GM21786 (cell line): Measurements from ENCODE around the gene FAM50B.
"Not testable (repeated sequence)": the region's sequence is repeated elsewhere in the genome, so short reads cannot be mapped to it uniquely, and the experiment has no call there.

Experiments used
- ATAC-seq: cut with Tn5 transposase; IDR thresholded peaks from one replicate; pipeline ENCODE4 v1.9.1; 2021; ENCODE audit not compliant: unreplicated experiment

FAM50B gene

DNA sequence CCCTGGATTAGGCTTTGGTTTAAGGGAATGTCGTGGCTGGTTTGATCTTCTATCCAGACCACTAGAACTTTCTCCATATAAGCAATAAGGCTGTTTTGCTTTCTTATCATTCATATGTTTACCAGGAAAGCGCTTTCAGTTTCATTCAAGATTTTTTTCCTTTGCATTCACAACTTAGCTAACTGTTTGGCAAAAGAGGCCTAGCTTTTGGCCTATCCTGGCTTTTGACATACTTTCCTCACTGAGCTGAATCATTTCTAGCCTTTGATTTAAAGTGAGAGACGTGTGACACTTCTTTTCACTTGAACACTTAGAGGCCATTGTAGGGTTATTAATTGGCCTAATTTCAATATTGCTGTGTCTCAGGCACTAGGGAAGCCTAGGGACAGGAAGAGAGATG, 1.7 kb upstream of the FAM50B start:
- ATAC-seq: no peak

GRCh38 chr6:3848380-3848779, 793 bp upstream of the FAM50B start:
- ATAC-seq: no peak

DNA sequence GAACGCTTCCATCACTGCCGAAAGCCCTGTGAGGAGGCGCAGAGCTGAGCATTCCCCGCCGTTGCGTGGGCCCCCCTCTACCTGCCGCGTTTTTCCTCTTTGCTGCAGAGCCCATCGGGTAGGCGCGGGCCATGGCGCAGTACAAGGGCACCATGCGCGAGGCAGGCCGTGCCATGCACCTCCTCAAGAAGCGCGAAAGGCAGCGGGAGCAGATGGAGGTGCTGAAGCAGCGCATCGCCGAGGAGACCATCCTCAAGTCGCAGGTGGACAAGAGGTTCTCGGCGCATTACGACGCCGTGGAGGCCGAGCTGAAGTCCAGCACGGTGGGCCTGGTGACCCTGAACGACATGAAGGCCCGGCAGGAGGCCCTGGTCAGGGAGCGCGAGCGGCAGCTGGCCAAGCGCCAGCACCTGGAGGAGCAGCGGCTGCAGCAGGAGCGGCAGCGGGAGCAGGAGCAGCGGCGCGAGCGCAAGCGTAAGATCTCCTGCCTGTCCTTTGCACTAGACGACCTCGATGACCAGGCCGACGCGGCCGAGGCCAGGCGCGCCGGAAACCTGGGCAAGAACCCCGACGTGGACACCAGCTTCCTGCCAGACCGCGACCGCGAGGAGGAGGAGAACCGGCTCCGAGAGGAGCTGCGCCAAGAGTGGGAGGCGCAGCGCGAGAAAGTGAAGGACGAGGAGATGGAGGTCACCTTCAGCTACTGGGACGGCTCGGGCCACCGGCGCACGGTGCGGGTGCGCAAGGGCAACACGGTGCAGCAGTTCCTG, 693 bp downstream of the FAM50B start:
- ATAC-seq: no peak

DNA sequence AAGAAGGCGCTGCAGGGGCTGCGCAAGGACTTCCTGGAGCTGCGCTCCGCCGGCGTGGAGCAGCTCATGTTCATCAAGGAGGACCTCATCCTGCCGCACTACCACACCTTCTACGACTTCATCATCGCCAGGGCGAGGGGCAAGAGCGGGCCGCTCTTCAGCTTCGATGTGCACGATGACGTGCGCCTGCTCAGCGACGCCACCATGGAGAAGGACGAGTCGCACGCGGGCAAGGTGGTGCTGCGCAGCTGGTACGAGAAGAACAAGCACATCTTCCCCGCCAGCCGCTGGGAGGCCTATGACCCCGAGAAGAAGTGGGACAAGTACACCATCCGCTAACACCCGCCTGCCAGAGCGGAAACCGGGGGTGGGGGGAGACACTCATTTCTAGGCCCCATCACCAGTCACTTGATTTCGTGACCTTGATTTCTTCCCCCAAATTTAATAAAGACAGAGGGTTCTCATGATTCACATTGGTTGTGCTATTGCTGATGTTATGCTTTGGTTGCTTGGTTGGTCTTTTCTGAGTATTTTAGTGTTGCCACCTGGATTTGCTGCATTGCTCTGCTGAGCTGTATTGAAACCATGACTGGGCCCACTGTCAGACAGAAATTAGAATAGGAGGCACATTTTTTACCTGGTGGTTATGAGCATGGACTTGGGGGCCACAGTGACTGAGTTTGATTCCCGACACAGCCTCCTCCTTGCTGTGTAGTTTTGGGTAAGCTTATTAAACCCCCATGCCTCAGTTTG, 1.5 kb downstream of the FAM50B start:
- no peak for ATAC-seq

- ATAC-seq: no peak
These were observed 2.7 kb downstream of the FAM50B start for GRCh38 chr6:3851839-3852238.

GRCh38 chr6:3852391-3852790, 3.2 kb downstream of the FAM50B start:
- ATAC-seq: no peak

GRCh38 chr6:3855866-3856265, 6.7 kb downstream of the FAM50B start:
- no peak for ATAC-seq

DNA sequence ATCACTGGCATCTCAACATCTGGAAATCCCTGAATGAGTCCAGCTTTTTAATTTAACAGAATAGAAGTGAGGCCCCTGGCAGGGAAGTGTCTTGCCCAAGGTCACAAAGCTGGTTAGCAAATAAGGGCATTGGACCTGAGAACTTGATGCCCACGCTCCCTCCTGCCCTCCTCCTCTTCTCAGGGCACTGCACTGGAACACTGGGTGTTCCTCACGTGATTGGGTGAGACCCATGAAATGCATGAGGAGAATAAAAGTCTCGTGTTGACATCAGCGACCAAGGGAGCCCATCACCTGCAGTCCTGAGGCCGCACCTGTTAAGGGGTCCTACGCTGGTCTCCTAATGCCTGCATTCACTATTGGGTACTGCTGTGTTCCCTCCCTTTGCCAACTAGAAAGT, 7.4 kb downstream of the FAM50B start:
- no peak for ATAC-seq

DNA sequence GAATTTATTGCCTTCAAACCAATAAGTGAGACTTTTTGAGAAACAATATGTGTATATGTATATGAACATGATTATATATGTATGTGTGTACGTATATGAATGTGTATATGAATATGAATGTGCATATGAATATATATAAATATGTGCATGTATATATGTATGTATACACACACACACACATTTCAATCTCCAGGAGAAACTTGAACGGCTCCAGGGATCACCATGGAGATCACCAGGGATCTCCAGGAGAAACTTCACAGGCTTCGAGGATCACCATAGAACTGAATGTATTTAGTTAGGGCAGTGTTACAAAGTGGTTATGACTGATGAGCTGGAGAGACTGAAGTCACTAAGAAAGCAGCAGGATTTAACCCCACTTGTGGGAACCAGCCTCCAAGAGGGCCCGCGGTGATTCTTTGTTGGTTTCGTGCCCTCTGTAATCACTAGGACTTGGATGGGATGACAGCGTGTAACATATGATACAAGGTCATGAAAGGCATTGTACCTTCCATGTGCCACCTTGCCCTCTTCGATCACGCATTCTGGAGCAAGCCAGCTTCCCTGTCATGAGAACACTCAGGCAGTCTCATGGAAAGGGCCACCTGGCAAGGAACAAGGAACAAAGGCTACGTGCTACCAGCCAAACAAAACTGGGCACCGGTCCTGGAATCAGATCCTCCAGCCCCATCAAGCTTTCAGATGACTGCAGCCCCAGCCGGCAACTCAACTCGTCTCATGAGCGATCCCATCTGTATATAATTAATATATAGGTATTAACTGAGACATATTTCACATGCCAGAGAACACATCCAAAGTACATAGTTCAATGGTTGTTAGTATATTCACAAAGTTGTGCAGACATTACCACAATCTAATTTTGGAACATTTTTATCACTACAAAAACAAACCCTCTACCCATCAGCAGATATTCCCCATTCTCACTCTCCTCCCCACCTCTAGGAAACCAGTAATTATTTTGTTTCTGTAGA, 8.6 kb downstream of the FAM50B start:
- ATAC-seq: no peak

GRCh38 chr6:3859878-3860552, 10.8 kb downstream of the FAM50B start:
- no peak for ATAC-seq

DNA sequence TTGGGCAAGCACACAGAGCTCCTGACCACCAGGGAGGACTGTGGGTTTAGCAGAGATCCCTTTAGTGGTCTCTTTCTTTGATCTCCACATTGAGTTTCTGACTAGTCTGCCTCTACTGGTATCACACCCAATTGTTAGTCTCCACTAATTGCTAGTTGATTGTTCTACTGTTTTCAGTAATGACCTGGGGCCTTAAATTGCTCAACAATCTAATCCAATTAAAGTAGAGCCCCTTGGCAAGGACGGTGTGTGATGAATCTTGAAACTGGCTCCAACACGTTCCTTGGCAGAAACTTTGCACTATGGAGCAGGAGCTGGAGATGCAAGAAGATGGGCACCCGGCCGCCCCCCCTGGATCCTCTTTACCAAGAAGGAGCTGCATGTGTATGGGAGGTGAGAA, 12.3 kb downstream of the FAM50B start:
- ATAC-seq: no peak

GRCh38 chr6:3862038-3862437, 12.9 kb downstream of the FAM50B start:
- no peak for ATAC-seq

- not testable (repeated sequence) for ATAC-seq
These were observed 14.1 kb downstream of the FAM50B start for GRCh38 chr6:3863322-3863721.

GRCh38 chr6:3865463-3865862, 16.3 kb downstream of the FAM50B start:
- no peak for ATAC-seq

DNA sequence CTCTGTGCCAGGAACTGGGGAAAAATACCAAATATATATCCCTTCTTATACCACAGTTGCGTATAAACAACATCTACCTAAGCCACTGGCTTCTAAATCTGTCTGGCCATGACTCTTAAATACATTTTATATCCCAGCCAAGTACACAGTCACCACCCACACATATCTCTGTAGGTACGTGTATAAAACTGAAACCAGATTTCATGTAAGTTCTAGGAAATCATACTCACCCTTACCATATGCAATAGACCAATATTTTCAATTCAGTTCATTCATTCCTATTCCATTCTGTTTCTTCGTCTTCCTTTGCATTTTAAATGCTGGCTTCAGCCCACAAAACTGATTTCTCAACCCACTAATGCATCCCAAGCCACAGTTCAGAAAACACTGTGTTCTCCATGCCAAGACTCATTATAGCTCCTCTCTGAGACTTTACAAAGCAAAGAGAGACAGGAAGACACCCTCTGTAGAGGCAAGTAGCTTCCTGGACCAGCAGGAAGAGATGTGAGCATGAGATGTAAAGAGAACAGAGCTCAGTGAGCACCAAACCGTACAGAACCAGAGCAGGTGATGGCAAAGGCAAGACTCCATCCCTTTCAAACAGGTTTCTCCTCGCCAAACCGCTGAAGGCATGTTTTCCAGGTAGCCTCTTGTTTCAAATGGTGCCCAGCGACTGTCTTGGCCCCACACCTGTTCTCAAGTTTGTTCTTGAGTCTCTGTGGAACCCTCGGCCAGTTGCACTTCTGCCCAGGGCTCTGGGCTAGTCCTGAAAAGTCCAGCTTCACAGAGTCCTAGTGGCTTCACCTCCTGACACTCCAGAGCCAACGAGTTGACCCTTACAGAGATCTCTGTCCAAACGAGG, 18.7 kb downstream of the FAM50B start:
- ATAC-seq: no peak

DNA sequence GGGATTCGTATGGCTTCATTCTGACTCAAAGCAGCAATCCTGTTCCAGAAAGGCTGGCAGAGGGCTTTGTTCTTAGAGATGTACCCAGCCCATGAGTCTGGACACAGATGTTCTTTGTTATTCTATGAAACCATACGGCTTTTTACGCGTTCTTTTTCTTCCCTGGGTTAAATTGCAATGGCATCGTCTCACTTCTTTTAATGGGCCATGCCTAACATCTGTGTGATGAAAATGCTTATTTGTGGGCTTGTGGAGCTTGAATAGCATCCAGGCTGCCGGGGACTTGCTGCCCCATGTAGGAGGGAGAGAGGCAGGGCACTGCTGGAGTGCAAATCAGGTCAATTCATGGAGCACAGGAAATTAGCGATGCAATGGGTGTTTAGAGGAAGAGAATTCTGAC, 19.4 kb downstream of the FAM50B start:
- no peak for ATAC-seq

- ATAC-seq: no peak
These were observed 20.1 kb downstream of the FAM50B start for GRCh38 chr6:3869284-3869631.

DNA sequence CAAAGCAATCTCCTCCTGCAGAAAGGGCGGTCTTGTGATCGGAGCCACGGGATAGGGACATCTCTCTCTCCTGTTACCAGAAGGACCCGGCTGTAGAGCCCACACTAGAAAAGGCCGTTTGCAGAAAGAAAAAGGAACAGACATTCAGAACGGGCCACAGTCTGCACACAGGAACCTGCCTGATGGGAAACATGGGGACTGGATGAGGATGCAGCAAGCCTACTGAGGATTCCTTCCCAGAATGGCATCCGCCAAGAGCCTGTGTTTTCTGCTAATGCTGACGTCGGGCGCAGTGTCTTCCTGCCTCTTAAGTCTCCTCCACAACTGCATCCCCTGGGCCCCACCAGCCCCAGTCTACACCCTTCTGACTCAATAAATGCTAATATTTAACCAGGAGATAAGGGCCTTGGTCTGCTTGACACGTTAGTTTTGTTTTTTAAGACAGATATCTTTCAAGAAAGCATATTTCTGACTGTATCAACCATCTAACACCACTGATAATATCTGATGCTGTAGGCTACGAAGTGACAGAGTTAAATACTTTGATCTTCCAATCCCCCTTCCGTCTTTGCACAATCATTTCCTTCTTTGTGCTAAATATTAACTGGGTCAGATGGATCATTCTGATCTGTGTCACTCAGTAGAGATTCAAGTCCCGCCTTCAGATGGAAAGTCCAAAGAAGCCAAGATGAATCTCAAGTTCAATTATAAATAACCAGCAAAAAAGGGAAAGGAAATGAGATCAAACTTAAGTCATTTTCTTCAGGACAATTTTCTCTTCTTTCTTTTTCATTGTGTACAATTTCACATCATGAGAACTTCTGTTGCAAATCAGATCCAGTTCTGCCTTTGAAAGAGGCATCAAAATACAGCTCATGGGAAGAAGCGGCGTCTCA, 20.7 kb downstream of the FAM50B start:
- no peak for ATAC-seq

- no peak for ATAC-seq
These were observed 21.4 kb downstream of the FAM50B start for GRCh38 chr6:3870528-3870925.
